ENCODE data around the gene ANKRD23.
"Not testable (repeated sequence)": the region's sequence is repeated elsewhere in the genome, so short reads cannot be mapped to it uniquely, and the experiment has no call there.

The ANKRD23 gene

GRCh38 chr2:96864343-96865091 is 20.7 kb upstream of the ANKRD23 start:
- Histone ChIP-seq H3K27me3 (ENCODE audit: control insufficient read depth in 5 of 5, insufficient read depth in 4 of 5, low read length in 5 of 5) (no peaks in the 10 kb centered on the region), H3K36me3 (ENCODE audit: control insufficient read depth in 5 of 5, insufficient read depth in 5 of 5, low read length in 5 of 5) (peaks cover 0 to 61% (median 59%) of the 10 kb centered on the region in 5 donors), H3K9ac (ENCODE audit: low read length in 5 of 5) (no peak overlapping the region), H3K27ac (ENCODE audit: low read depth, low read length) (no peak overlapping the region), H3K4me1 (ENCODE audit: control insufficient read depth in 5 of 5, insufficient read depth in 5 of 5, low read length in 5 of 5) (peaks cover 8 to 44% (median 28%) of the 10 kb centered on the region in 5 donors), H3K9me3 (ENCODE audit: control insufficient read depth in 5 of 5, low read length in 5 of 5) (no peaks in the 10 kb centered on the region), H3K4me3 (ENCODE audit: low read depth in 1 of 5, low read length in 5 of 5) (no peak overlapping the region)

GRCh38 chr2:96863575-96864342 is 19.9 kb upstream of the ANKRD23 start:
- H3K36me3 ChIP-seq (ENCODE audit: control insufficient read depth in 5 of 5, insufficient read depth in 5 of 5, low read length in 5 of 5) = peaks cover 0 to 61% (median 59%) of the 10 kb centered on the region in 5 donors
- no peak overlapping the region for H3K27ac ChIP-seq (ENCODE audit: low read depth, low read length)
- peaks cover 11 to 48% (median 35%) of the 10 kb centered on the region in 5 donors for H3K4me1 ChIP-seq (ENCODE audit: control insufficient read depth in 5 of 5, insufficient read depth in 5 of 5, low read length in 5 of 5)

GRCh38 chr2:96863056-96863455 is 19.2 kb upstream of the ANKRD23 start:
- not testable (repeated sequence) for H3K9me3 ChIP-seq (ENCODE audit: control insufficient read depth in 5 of 5, low read length in 5 of 5); H3K27ac ChIP-seq (ENCODE audit: low read depth, low read length); H3K27me3 ChIP-seq (ENCODE audit: control insufficient read depth in 5 of 5, insufficient read depth in 4 of 5, low read length in 5 of 5); H3K9ac ChIP-seq (ENCODE audit: low read length in 5 of 5); H3K4me3 ChIP-seq (ENCODE audit: low read depth in 1 of 5, low read length in 5 of 5)
- Histone ChIP-seq H3K4me1 (ENCODE audit: control insufficient read depth in 5 of 5, insufficient read depth in 5 of 5, low read length in 5 of 5) (peaks cover 11 to 48% (median 38%) of the 10 kb centered on the region in 5 donors), H3K36me3 (ENCODE audit: control insufficient read depth in 5 of 5, insufficient read depth in 5 of 5, low read length in 5 of 5) (peaks cover 0 to 61% (median 59%) of the 10 kb centered on the region in 5 donors)

More at GRCh38 chr2:96863575-96864342, 19.9 kb upstream of the ANKRD23 start:
- no peak overlapping the region for H3K4me3 ChIP-seq (ENCODE audit: low read depth in 1 of 5, low read length in 5 of 5)
- no peaks in the 10 kb centered on the region for H3K9me3 ChIP-seq (ENCODE audit: control insufficient read depth in 5 of 5, low read length in 5 of 5)
- peaks cover 0 to 3% (median 0%) of the 10 kb centered on the region in 5 donors for H3K27me3 ChIP-seq (ENCODE audit: control insufficient read depth in 5 of 5, insufficient read depth in 4 of 5, low read length in 5 of 5)
- no peak overlapping the region for H3K9ac ChIP-seq (ENCODE audit: low read length in 5 of 5)

- Histone ChIP-seq H3K36me3 (ENCODE audit: control insufficient read depth in 5 of 5, insufficient read depth in 5 of 5, low read length in 5 of 5) (peaks cover 0 to 58% (median 52%) of the 10 kb centered on the region in 5 donors), H3K27ac (ENCODE audit: low read depth, low read length) (no peak overlapping the region), H3K9me3 (ENCODE audit: control insufficient read depth in 5 of 5, low read length in 5 of 5) (no peaks in the 10 kb centered on the region)
Observed at GRCh38 chr2:96861074-96861473, 17.3 kb upstream of the ANKRD23 start.

GRCh38 chr2:96860065-96861029 is 16.5 kb upstream of the ANKRD23 start:
- Histone ChIP-seq H3K4me1 (ENCODE audit: control insufficient read depth in 5 of 5, insufficient read depth in 5 of 5, low read length in 5 of 5) (peaks cover 8 to 38% (median 28%) of the 10 kb centered on the region in 5 donors), H3K36me3 (ENCODE audit: control insufficient read depth in 5 of 5, insufficient read depth in 5 of 5, low read length in 5 of 5) (peaks cover 0 to 51% (median 45%) of the 10 kb centered on the region in 5 donors)

More at GRCh38 chr2:96861074-96861473, 17.3 kb upstream of the ANKRD23 start:
- Histone ChIP-seq H3K4me1 (ENCODE audit: control insufficient read depth in 5 of 5, insufficient read depth in 5 of 5, low read length in 5 of 5) (peaks cover 8 to 43% (median 32%) of the 10 kb centered on the region in 5 donors), H3K9ac (ENCODE audit: low read length in 5 of 5) (no peak overlapping the region), H3K4me3 (ENCODE audit: low read depth in 1 of 5, low read length in 5 of 5) (no peak overlapping the region), H3K27me3 (ENCODE audit: control insufficient read depth in 5 of 5, insufficient read depth in 4 of 5, low read length in 5 of 5) (peaks cover 0 to 3% (median 0%) of the 10 kb centered on the region in 5 donors)

GRCh38 chr2:96859681-96860064 is 15.9 kb upstream of the ANKRD23 start:
- peak overlapping the region; percentile 55 for H3K27ac ChIP-seq (ENCODE audit: low read depth, low read length)
- H3K9me3 ChIP-seq (ENCODE audit: control insufficient read depth in 5 of 5, low read length in 5 of 5) = no peaks in the 10 kb centered on the region
- peaks cover 0 to 3% (median 0%) of the 10 kb centered on the region in 5 donors for H3K27me3 ChIP-seq (ENCODE audit: control insufficient read depth in 5 of 5, insufficient read depth in 4 of 5, low read length in 5 of 5)
- peaks cover 0 to 44% (median 38%) of the 10 kb centered on the region in 5 donors for H3K36me3 ChIP-seq (ENCODE audit: control insufficient read depth in 5 of 5, insufficient read depth in 5 of 5, low read length in 5 of 5)
- H3K9ac ChIP-seq (ENCODE audit: low read length in 5 of 5) = peak overlapping the region in 1 of 5 donors; percentile 64
- peak overlapping the region in 1 of 5 donors; percentile 19 for H3K4me3 ChIP-seq (ENCODE audit: low read depth in 1 of 5, low read length in 5 of 5)
- H3K4me1 ChIP-seq (ENCODE audit: control insufficient read depth in 5 of 5, insufficient read depth in 5 of 5, low read length in 5 of 5) = peaks cover 8 to 38% (median 28%) of the 10 kb centered on the region in 5 donors

More at GRCh38 chr2:96860065-96861029, 16.5 kb upstream of the ANKRD23 start:
- Histone ChIP-seq H3K4me3 (ENCODE audit: low read depth in 1 of 5, low read length in 5 of 5) (no peak overlapping the region), H3K9ac (ENCODE audit: low read length in 5 of 5) (no peak overlapping the region), H3K27me3 (ENCODE audit: control insufficient read depth in 5 of 5, insufficient read depth in 4 of 5, low read length in 5 of 5) (peaks cover 0 to 3% (median 0%) of the 10 kb centered on the region in 5 donors), H3K27ac (ENCODE audit: low read depth, low read length) (no peak overlapping the region), H3K9me3 (ENCODE audit: control insufficient read depth in 5 of 5, low read length in 5 of 5) (no peaks in the 10 kb centered on the region)

GRCh38 chr2:96859099-96859649 is 15.4 kb upstream of the ANKRD23 start:
- Histone ChIP-seq H3K4me3 (ENCODE audit: low read depth in 1 of 5, low read length in 5 of 5) (peak overlapping the region in 4 of 5 donors; percentile 54 to 81 (median 56)), H3K27me3 (ENCODE audit: control insufficient read depth in 5 of 5, insufficient read depth in 4 of 5, low read length in 5 of 5) (peaks cover 0 to 3% (median 0%) of the 10 kb centered on the region in 5 donors), H3K27ac (ENCODE audit: low read depth, low read length) (peak overlapping the region; percentile 55), H3K9ac (ENCODE audit: low read length in 5 of 5) (peak overlapping the region in 3 of 5 donors; percentile 16 to 68 (median 64)), H3K4me1 (ENCODE audit: control insufficient read depth in 5 of 5, insufficient read depth in 5 of 5, low read length in 5 of 5) (peaks cover 8 to 38% (median 28%) of the 10 kb centered on the region in 5 donors), H3K36me3 (ENCODE audit: control insufficient read depth in 5 of 5, insufficient read depth in 5 of 5, low read length in 5 of 5) (peaks cover 0 to 39% (median 34%) of the 10 kb centered on the region in 5 donors), H3K9me3 (ENCODE audit: control insufficient read depth in 5 of 5, low read length in 5 of 5) (no peaks in the 10 kb centered on the region)

GRCh38 chr2:96857667-96858372 is 14.0 kb upstream of the ANKRD23 start, which contains the start of gene ANKRD39:
ANKRD39 (minus strand) TSS chr2:96858016; CDS start chr2:96857987, 29 bp downstream.
- H3K27ac ChIP-seq (ENCODE audit: low read depth, low read length) = peak within 1 kb of the TSS; percentile 16
- peak within 1 kb of the TSS; percentile 48 to 84 (median 76) for H3K9ac ChIP-seq (ENCODE audit: low read length in 5 of 5)
- H3K27me3 ChIP-seq (ENCODE audit: control insufficient read depth in 5 of 5, insufficient read depth in 4 of 5, low read length in 5 of 5) = peaks cover 0 to 3% (median 0%) of the 10 kb centered on the region in 5 donors
- peaks cover 3 to 34% (median 32%) of the 10 kb centered on the region in 5 donors for H3K36me3 ChIP-seq (ENCODE audit: control insufficient read depth in 5 of 5, insufficient read depth in 5 of 5, low read length in 5 of 5)
- no peaks in the 10 kb centered on the region for H3K9me3 ChIP-seq (ENCODE audit: control insufficient read depth in 5 of 5, low read length in 5 of 5)
- peaks cover 8 to 38% (median 28%) of the 10 kb centered on the region in 5 donors for H3K4me1 ChIP-seq (ENCODE audit: control insufficient read depth in 5 of 5, insufficient read depth in 5 of 5, low read length in 5 of 5)
- H3K4me3 ChIP-seq (ENCODE audit: low read depth in 1 of 5, low read length in 5 of 5) = peak within 1 kb of the TSS; percentile 59 to 81 (median 73)
